Measurements from ENCODE around the gene ZNF507.
"Not testable (repeated sequence)": the region's sequence is repeated elsewhere in the genome, so short reads cannot be mapped to it uniquely, and the experiment has no call there.

Gene ZNF507

GRCh38 chr19:32423944-32424343, 78.5 kb downstream of the ZNF507 start:
- H3K4me1 ChIP-seq (ENCODE audit: insufficient read depth, low read length); H3K9me3 ChIP-seq (ENCODE audit: insufficient read depth, low read depth, low read length); H3K9ac ChIP-seq (ENCODE audit: low read depth, low read length); H3K4me3 ChIP-seq (ENCODE audit: low read length); H3K27ac ChIP-seq (ENCODE audit: low read length); H3K27me3 ChIP-seq (ENCODE audit: insufficient read depth, low read length): not testable (repeated sequence)
- peaks cover 49% of the 10 kb centered on the region; the same call in 1 of the 2 replicates for H3K36me3 ChIP-seq (ENCODE audit: insufficient read depth, low read depth, low read length)

GRCh38 chr19:32427536-32427935, 82.1 kb downstream of the ZNF507 start:
- no peak overlapping the region for H3K9ac ChIP-seq (ENCODE audit: low read depth, low read length)
- H3K4me1 ChIP-seq (ENCODE audit: insufficient read depth, low read length) = no peaks in the 10 kb centered on the region
- no peak overlapping the region for H3K27ac ChIP-seq (ENCODE audit: low read length)
- no peaks in the 10 kb centered on the region for H3K9me3 ChIP-seq (ENCODE audit: insufficient read depth, low read depth, low read length)
- peaks cover 30% of the 10 kb centered on the region; the same call in 1 of the 2 replicates for H3K36me3 ChIP-seq (ENCODE audit: insufficient read depth, low read depth, low read length)
- no peak overlapping the region for H3K4me3 ChIP-seq (ENCODE audit: low read length)
- H3K27me3 ChIP-seq (ENCODE audit: insufficient read depth, low read length) = no peaks in the 10 kb centered on the region

GRCh38 chr19:32436692-32437091, 91.3 kb downstream of the ZNF507 start:
- H3K9me3 ChIP-seq (ENCODE audit: insufficient read depth, low read depth, low read length) = no peaks in the 10 kb centered on the region
- H3K4me1 ChIP-seq (ENCODE audit: insufficient read depth, low read length) = no peaks in the 10 kb centered on the region
- H3K27ac ChIP-seq (ENCODE audit: low read length) = no peak overlapping the region

GRCh38 chr19:32437096-32437495, 91.7 kb downstream of the ZNF507 start:
- no peak overlapping the region for H3K4me3 ChIP-seq (ENCODE audit: low read length)
- no peak overlapping the region for H3K27ac ChIP-seq (ENCODE audit: low read length)
- peaks cover 85% of the 10 kb centered on the region for H3K36me3 ChIP-seq (ENCODE audit: insufficient read depth, low read depth, low read length)
- H3K9me3 ChIP-seq (ENCODE audit: insufficient read depth, low read depth, low read length) = no peaks in the 10 kb centered on the region
- H3K27me3 ChIP-seq (ENCODE audit: insufficient read depth, low read length) = no peaks in the 10 kb centered on the region
- no peaks in the 10 kb centered on the region for H3K4me1 ChIP-seq (ENCODE audit: insufficient read depth, low read length)
- no peak overlapping the region for H3K9ac ChIP-seq (ENCODE audit: low read depth, low read length)

More at GRCh38 chr19:32436692-32437091, 91.3 kb downstream of the ZNF507 start:
- Histone ChIP-seq H3K4me3 (ENCODE audit: low read length) (no peak overlapping the region), H3K27me3 (ENCODE audit: insufficient read depth, low read length) (no peaks in the 10 kb centered on the region), H3K9ac (ENCODE audit: low read depth, low read length) (no peak overlapping the region), H3K36me3 (ENCODE audit: insufficient read depth, low read depth, low read length) (peaks cover 81% of the 10 kb centered on the region)
